Measurements from ENCODE around the gene RBMS1.

DNA sequence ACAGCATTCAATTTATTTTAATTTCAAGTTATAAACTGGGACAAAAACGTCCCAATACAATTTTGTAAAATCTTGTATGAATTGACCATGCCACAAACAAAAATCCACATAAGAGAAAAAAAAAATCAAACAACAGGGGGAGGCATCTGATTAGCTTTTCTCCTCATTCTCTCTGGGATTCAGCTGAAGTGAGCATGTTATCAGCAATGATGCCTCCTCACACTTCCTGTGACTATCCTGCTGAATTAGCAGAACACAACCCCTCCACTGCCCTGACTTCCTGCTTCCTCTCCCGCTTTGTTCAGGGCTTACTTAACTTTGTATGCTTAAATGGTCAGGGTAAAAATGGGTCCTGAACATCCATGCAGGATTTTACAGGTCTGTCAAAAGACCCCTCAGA, 161.3 kb downstream of the RBMS1 start:
- no peak for TF ChIP-seq POLR2AphosphoS5 (IDR thresholded peaks at IDR 0.05; ENCODE audit: insufficient read depth in 1 of 2, low read depth in 1 of 2)
- TF ChIP-seq, protein P1, sequence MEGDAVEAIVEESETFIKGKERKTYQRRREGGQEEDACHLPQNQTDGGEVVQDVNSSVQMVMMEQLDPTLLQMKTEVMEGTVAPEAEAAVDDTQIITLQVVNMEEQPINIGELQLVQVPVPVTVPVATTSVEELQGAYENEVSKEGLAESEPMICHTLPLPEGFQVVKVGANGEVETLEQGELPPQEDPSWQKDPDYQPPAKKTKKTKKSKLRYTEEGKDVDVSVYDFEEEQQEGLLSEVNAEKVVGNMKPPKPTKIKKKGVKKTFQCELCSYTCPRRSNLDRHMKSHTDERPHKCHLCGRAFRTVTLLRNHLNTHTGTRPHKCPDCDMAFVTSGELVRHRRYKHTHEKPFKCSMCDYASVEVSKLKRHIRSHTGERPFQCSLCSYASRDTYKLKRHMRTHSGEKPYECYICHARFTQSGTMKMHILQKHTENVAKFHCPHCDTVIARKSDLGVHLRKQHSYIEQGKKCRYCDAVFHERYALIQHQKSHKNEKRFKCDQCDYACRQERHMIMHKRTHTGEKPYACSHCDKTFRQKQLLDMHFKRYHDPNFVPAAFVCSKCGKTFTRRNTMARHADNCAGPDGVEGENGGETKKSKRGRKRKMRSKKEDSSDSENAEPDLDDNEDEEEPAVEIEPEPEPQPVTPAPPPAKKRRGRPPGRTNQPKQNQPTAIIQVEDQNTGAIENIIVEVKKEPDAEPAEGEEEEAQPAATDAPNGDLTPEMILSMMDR (IDR thresholded peaks at IDR 0.05) = no peak

All from vagina (tissue), 2 donors.